Right renal cortex interstitium (tissue), 3 donors: ENCODE measurements around the gene ASCC1. TPM values are rescaled to one million over a fixed set of nuclear protein-coding genes. Genes with fewer than 3 reads are reported as not detected.
"Not testable (repeated sequence)": the region's sequence is repeated elsewhere in the genome, so short reads cannot be mapped to it uniquely, and the experiment has no call there.

Experiments used
- DNase-seq, 3 donors: peaks; one replicate each; pipeline ENCODE4 v3.0.0-alpha.2; 2013; ENCODE audit warnings: low read depth in 3 of 3, low spot score in 2 of 3
- polyA plus RNA-seq, 3 donors: library from polyadenylated mRNA; unstranded; fragments of 120-200 nt; gene quantifications; one replicate each; pipeline ENCODE4 v1.2.1, GENCODE V29; 2013; ENCODE audit not compliant: insufficient read length in 3 of 3

ASCC1 gene
- polyA plus RNA-seq, 3 donors: 43.6 to 55.4 (median 45.8) TPM

- no peak for DNase-seq
These were observed 82.6 kb downstream of the ASCC1 start for GRCh38 chr10:72133517-72133916.

GRCh38 chr10:72132854-72133253, 83.2 kb downstream of the ASCC1 start:
- DNase-seq: no peak

GRCh38 chr10:72127571-72127970, 88.5 kb downstream of the ASCC1 start:
- DNase-seq: no peak

GRCh38 chr10:72126872-72127232, 89.2 kb downstream of the ASCC1 start:
- no peak for DNase-seq

GRCh38 chr10:72126184-72126871, 89.7 kb downstream of the ASCC1 start:
- DNase-seq: no peak

GRCh38 chr10:72124989-72125388, 91.1 kb downstream of the ASCC1 start:
- DNase-seq: peak in 1 of 3 donors; percentile 37

GRCh38 chr10:72124381-72124780, 91.7 kb downstream of the ASCC1 start:
- DNase-seq: no peak

- DNase-seq: no peak
These were observed 92.5 kb downstream of the ASCC1 start for GRCh38 chr10:72123616-72124015.

- no peak for DNase-seq
These were observed 93.9 kb downstream of the ASCC1 start for GRCh38 chr10:72122221-72122620.

- DNase-seq: no peak
These were observed 94.7 kb downstream of the ASCC1 start for GRCh38 chr10:72121389-72121788.

- no peak for DNase-seq
These were observed 99.7 kb downstream of the ASCC1 start for GRCh38 chr10:72116372-72116771.

- no peak for DNase-seq
These were observed 101.2 kb downstream of the ASCC1 start for GRCh38 chr10:72114706-72115450.

GRCh38 chr10:72110673-72111401, 105.2 kb downstream of the ASCC1 start:
- no peak for DNase-seq

- DNase-seq: no peak
These were observed 106.4 kb downstream of the ASCC1 start for GRCh38 chr10:72109636-72110157.

GRCh38 chr10:72108830-72109635, 107.0 kb downstream of the ASCC1 start:
- no peak for DNase-seq

GRCh38 chr10:72108004-72108370, 108.1 kb downstream of the ASCC1 start:
- not testable (repeated sequence) for DNase-seq

- no peak for DNase-seq
These were observed 108.6 kb downstream of the ASCC1 start for GRCh38 chr10:72107325-72108003.

- DNase-seq: no peak
These were observed 109.2 kb downstream of the ASCC1 start for GRCh38 chr10:72106896-72107295.

- no peak for DNase-seq
These were observed 109.8 kb downstream of the ASCC1 start for GRCh38 chr10:72106154-72106849.
